Activated CD4-positive, alpha-beta memory T cell treated with anti-CD3 and anti-CD28 coated beads, Interleukin-2, amount 10 ng/mL, durations not matched to agents 7 days and 5 days (primary cell): ENCODE measurements around the gene NR1H3. TPM values are rescaled to one million over a fixed set of nuclear protein-coding genes. Genes with fewer than 3 reads are reported as not detected.
A peak's percentile ranks its signal among the peaks of the same experiment; 100 is the strongest.
"Not testable (repeated sequence)": the region's sequence is repeated elsewhere in the genome, so short reads cannot be mapped to it uniquely, and the experiment has no call there.

ENCODE experiments used
- CTCF ChIA-PET: fragments of 350-600 bp; sonication (Branson Sonifier 250); formaldehyde crosslinking; loops from one replicate; lab custom pipeline; 2021; ENCODE audit warnings: antibody characterized with exemption, inconsistent platforms; lab: Charles Lee
- POLR2A ChIA-PET: fragments of 350-600 bp; sonication (Branson Sonifier 250); formaldehyde crosslinking; loops from one replicate; lab custom pipeline; 2021; ENCODE audit warnings: antibody characterized with exemption; lab: Charles Lee
- DNase-seq: peaks from one replicate; pipeline ENCODE4 v3.0.0-alpha.2; 2020
- H3K27ac Mint-ChIP-seq: one replicate; pipeline ENCODE4 v1.8.0; 2021; ENCODE audit warnings: mild to moderate bottlenecking, mixed read lengths
- H3K27me3 Mint-ChIP-seq: one replicate; pipeline ENCODE4 v1.8.0; 2021; ENCODE audit warnings: mixed read lengths
- H3K36me3 Mint-ChIP-seq: one replicate; pipeline ENCODE4 v1.8.0; 2021; ENCODE audit warnings: low read depth, mixed read lengths
- H3K4me1 Mint-ChIP-seq: one replicate; pipeline ENCODE4 v1.8.0; 2021; ENCODE audit warnings: mixed read lengths
- H3K4me3 Mint-ChIP-seq: one replicate; pipeline ENCODE4 v1.8.0; 2021; ENCODE audit warnings: mild to moderate bottlenecking, mixed read lengths
- H3K9me3 Mint-ChIP-seq: one replicate; pipeline ENCODE4 v1.8.0; 2021; ENCODE audit warnings: mixed read lengths
- total RNA-seq, 2 experiments: library from RNA; stranded (reverse); gene quantifications; one replicate each; pipeline ENCODE4 v1.2.3, GENCODE V29; 2021

Gene NR1H3
- total RNA-seq: 10 to 100 TPM; 10.5 to 13.9 TPM

GRCh38 chr11:47257517-47258316 is at the start of gene NR1H3:
TSS of gene NR1H3 (plus strand) at chr11:47257996. CDS start at chr11:47259217, 1,221 bp downstream.
- H3K36me3 Mint-ChIP-seq: no peaks in the 10 kb centered on the region
- H3K4me3 Mint-ChIP-seq: no peak within 1 kb of the TSS
- ChIA-PET CTCF (interaction anchor here (2.1 to 3.5 kb wide), 3 partner anchors 10 to 43 kb away, joined by 6 to 39 read pairs (median 23); partner anchors contain the start of genes ACP2 and DDB2), POLR2A (interaction anchor here (2.4 to 3.0 kb wide), 3 partner anchors 10 to 13 kb away, joined by 10 to 23 read pairs (median 14); partner anchors contain the start of genes ACP2 and MADD)
- H3K9me3 Mint-ChIP-seq: no peaks in the 10 kb centered on the region
- no peak for DNase-seq
- H3K27ac Mint-ChIP-seq: no peak within 1 kb of the TSS
- peaks cover 8% of the 10 kb centered on the region for H3K4me1 Mint-ChIP-seq
- no peaks in the 10 kb centered on the region for H3K27me3 Mint-ChIP-seq

GRCh38 chr11:47208008-47208552 is 49.7 kb upstream of the NR1H3 start:
- H3K27ac Mint-ChIP-seq, H3K36me3 Mint-ChIP-seq, H3K4me3 Mint-ChIP-seq, DNase-seq, H3K27me3 Mint-ChIP-seq, H3K9me3 Mint-ChIP-seq, CTCF ChIA-PET, POLR2A ChIA-PET: not testable (repeated sequence)
- H3K4me1 Mint-ChIP-seq: peaks cover 15% of the 10 kb centered on the region

GRCh38 chr11:47208628-47209027 is 49.2 kb upstream of the NR1H3 start:
- no peak for DNase-seq
- Mint-ChIP-seq H3K4me3 (no peak overlapping the region), H3K36me3 (no peaks in the 10 kb centered on the region), H3K27ac (no peak overlapping the region), H3K9me3 (peaks cover 3% of the 10 kb centered on the region), H3K27me3 (peaks cover 4% of the 10 kb centered on the region), H3K4me1 (peaks cover 18% of the 10 kb centered on the region)
- POLR2A ChIA-PET: no interaction called here
- CTCF ChIA-PET: no interaction called here

GRCh38 chr11:47212938-47213337 is 44.9 kb upstream of the NR1H3 start:
- POLR2A ChIA-PET: no interaction called here
- CTCF ChIA-PET: interaction anchor here (1.5 to 2.7 kb wide), 2 partner anchors 36 to 502 kb away, joined by 3 to 19 read pairs; partner anchors contain the start of genes ACP2 and AGBL2
- H3K27me3 Mint-ChIP-seq: no peaks in the 10 kb centered on the region
- peaks cover 3% of the 10 kb centered on the region for H3K9me3 Mint-ChIP-seq
- H3K4me1 Mint-ChIP-seq: peaks cover 41% of the 10 kb centered on the region
- H3K27ac Mint-ChIP-seq: no peak overlapping the region
- no peak for DNase-seq
- H3K4me3 Mint-ChIP-seq: no peak overlapping the region
- peaks cover 28% of the 10 kb centered on the region for H3K36me3 Mint-ChIP-seq

DNA sequence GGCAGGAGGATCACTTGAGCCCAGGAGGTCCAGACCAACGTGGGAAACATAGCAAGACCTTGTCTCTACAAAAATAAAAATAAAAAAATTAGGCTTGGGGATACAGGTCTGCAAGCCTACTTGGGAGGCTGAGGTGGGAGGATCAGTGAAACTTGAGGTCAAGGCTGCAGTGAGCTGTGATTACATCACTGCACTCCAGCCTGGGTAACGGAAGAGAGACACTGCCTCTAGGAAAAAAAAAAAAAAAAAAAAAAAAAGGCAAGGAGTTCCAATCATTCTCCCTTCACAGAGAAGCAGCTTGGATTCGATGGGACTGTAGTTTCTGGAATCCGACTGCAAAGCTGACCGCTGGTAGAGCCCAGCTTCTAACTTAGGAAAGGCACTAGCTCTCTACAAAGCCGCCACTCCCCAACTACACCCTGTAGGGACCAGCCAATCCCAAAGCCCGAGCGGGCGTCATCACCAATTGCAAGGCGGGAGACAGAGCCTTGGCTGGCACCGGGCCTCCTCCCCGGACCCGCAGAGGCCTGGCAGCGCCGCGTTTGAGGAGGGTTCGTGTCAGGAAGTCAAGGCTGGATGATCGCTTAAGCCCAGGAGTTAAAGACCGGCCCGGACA is 43.7 kb upstream of the NR1H3 start:
- CTCF ChIA-PET: interaction anchor here (0.5 to 3.7 kb wide), 19 partner anchors 9 to 664 kb away, joined by 3 to 33 read pairs (median 4); partner anchors contain the start of genes ACP2, AGBL2, ARFGAP2 and MADD

GRCh38 chr11:47215366-47215910 is 42.4 kb upstream of the NR1H3 start:
- Mint-ChIP-seq H3K9me3 (no peaks in the 10 kb centered on the region), H3K36me3 (peaks cover 46% of the 10 kb centered on the region), H3K4me1 (peaks cover 46% of the 10 kb centered on the region), H3K4me3 (peak overlapping the region; percentile 90), H3K27me3 (no peaks in the 10 kb centered on the region), H3K27ac (peak overlapping the region; percentile 100)
- DNase-seq: no peak
- CTCF ChIA-PET: interaction anchor here (0.7 to 3.7 kb wide), 17 partner anchors 8 to 197 kb away, joined by 3 to 33 read pairs (median 4); partner anchors contain the start of genes ACP2, ARFGAP2, MADD and NR1H3
- POLR2A ChIA-PET: interaction anchor here (0.8 to 7.1 kb wide), 32 partner anchors 11 to 551 kb away, joined by 3 to 161 read pairs (median 6); partner anchors contain the start of genes ACP2, ARFGAP2, ARHGAP1 and CSTPP1

More for the DNA sequence above, 43.7 kb upstream of the NR1H3 start:
- no peaks in the 10 kb centered on the region for H3K27me3 Mint-ChIP-seq
- peak overlapping the region; percentile 90 for H3K4me3 Mint-ChIP-seq
- H3K36me3 Mint-ChIP-seq: peaks cover 36% of the 10 kb centered on the region
- DNase-seq: peak; percentile 92
- H3K9me3 Mint-ChIP-seq: peaks cover 3% of the 10 kb centered on the region
- POLR2A ChIA-PET: interaction anchor here (0.5 to 7.1 kb wide), 37 partner anchors 8 to 634 kb away, joined by 3 to 161 read pairs (median 6); partner anchors contain the start of genes ACP2, ARFGAP2, ARHGAP1 and CKAP5
- peak overlapping the region; percentile 100 for H3K27ac Mint-ChIP-seq
- H3K4me1 Mint-ChIP-seq: peaks cover 48% of the 10 kb centered on the region

DNA sequence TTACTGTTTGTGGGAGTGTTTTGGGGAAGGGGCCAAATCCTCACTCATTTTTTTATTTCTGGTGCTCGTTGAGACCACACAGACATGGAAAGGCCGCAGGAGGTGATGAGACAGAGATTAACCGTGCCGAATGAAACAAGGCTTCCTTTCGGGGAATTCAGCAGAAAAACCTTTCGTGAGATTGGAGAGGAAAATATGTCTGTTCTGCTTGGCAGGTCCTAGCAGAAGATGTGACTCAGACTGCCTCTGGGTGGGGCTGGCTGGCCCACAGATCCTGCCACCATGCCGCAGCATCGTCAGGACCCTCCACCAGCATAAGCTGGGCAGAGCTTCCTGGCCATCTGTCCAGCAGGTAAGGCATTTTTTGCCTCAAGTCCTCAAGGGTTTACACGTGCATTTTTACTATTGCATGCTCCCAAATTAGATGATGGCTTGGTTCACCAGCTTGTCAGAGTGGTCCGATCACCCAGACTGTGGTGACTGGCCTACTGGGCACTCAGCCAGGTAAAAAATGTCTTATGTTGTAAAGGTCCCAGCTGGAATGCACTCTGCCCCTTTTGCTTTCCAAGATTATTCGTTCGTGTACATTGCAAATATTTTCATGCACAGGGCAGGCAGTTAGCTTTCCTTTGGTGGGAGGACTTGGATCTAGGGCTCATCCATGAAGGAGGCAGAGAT is 41.5 kb upstream of the NR1H3 start:
- Mint-ChIP-seq H3K36me3 (peaks cover 47% of the 10 kb centered on the region), H3K27me3 (no peaks in the 10 kb centered on the region), H3K9me3 (no peaks in the 10 kb centered on the region), H3K27ac (peak overlapping the region; percentile 100), H3K4me3 (peak overlapping the region; percentile 90), H3K4me1 (peaks cover 46% of the 10 kb centered on the region)
- ChIA-PET POLR2A (interaction anchor here (0.6 to 7.1 kb wide), 12 partner anchors 15 to 516 kb away, joined by 3 to 161 read pairs (median 30); partner anchors contain the start of genes ACP2, ARFGAP2, ARHGAP1 and MADD), CTCF (interaction anchor here (0.9 to 3.7 kb wide), 7 partner anchors 11 to 196 kb away, joined by 3 to 33 read pairs (median 5); partner anchors contain the start of genes ARFGAP2 and NR1H3)
- DNase-seq: peak; percentile 73

GRCh38 chr11:47220401-47220821 is 37.4 kb upstream of the NR1H3 start:
- no peak for DNase-seq
- CTCF ChIA-PET: no interaction called here
- POLR2A ChIA-PET: interaction anchor here (0.8 to 7.1 kb wide), 5 partner anchors 8 to 50 kb away, joined by 3 to 124 read pairs (median 5); partner anchors contain the start of genes ARFGAP2 and MADD
- no peaks in the 10 kb centered on the region for H3K9me3 Mint-ChIP-seq
- no peaks in the 10 kb centered on the region for H3K27me3 Mint-ChIP-seq
- H3K27ac Mint-ChIP-seq: peak overlapping the region; percentile 19
- H3K36me3 Mint-ChIP-seq: peaks cover 65% of the 10 kb centered on the region
- peaks cover 52% of the 10 kb centered on the region for H3K4me1 Mint-ChIP-seq
- H3K4me3 Mint-ChIP-seq: no peak overlapping the region

GRCh38 chr11:47222696-47223095 is 35.1 kb upstream of the NR1H3 start:
- CTCF ChIA-PET: no interaction called here
- H3K36me3 Mint-ChIP-seq: peaks cover 66% of the 10 kb centered on the region
- no peaks in the 10 kb centered on the region for H3K27me3 Mint-ChIP-seq

DNA sequence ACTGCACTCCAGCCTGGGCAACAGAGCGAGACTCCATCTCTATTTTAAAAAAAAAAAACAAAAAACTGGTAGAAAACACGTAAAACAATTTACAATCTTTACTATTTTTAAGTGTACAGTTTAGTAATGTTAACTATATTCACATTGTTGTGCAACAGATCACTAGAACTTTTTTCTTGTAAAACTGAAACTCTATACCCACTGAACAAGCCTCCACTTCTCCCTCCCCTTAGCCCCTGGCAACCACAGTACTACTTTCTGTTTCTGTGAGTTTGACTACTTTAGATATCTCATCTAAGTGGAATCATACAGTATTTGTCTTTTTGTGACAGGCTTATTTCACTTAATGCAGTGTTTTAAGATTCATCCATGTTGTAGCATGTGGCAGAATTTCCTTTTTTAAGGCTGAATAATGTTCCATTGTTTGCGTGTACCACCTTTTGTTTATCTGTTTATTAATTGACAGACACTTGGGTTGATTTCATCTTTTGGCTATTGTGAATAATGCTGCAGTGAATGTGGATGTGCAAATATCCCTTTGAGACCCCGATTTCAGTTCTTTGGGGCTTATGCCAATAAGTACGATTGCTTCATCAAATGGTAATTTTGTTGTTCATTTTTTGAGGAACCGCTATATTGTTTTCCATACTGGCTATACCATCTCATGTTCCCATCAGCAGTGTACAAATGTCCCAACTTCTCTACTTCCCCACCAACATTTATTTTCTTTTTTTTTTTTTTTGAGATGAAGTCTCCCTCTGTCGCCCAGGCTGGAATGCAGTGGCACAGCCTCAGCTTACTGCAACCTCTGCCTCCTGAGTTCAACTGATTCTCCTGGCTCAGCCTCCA is 32.0 kb upstream of the NR1H3 start:
- H3K27ac Mint-ChIP-seq: peak overlapping the region; percentile 66
- no peaks in the 10 kb centered on the region for H3K27me3 Mint-ChIP-seq
- H3K4me1 Mint-ChIP-seq: peaks cover 37% of the 10 kb centered on the region
- H3K36me3 Mint-ChIP-seq: peaks cover 64% of the 10 kb centered on the region
- peak; percentile 37 for DNase-seq
- CTCF ChIA-PET: interaction anchor here (0.6 to 2.4 kb wide), 2 partner anchors 47 to 171 kb away, joined by 3 to 7 read pairs; no protein-coding TSS in a partner anchor
- H3K9me3 Mint-ChIP-seq: no peaks in the 10 kb centered on the region
- no peak overlapping the region for H3K4me3 Mint-ChIP-seq
- POLR2A ChIA-PET: interaction anchor here (1.0 to 17.4 kb wide), 3 partner anchors 10 to 39 kb away, joined by 4 to 161 read pairs (median 6); partner anchors contain the start of genes DDB2 and PACSIN3

More at GRCh38 chr11:47222696-47223095, 35.1 kb upstream of the NR1H3 start:
- POLR2A ChIA-PET: no interaction called here
- Mint-ChIP-seq H3K9me3 (no peaks in the 10 kb centered on the region), H3K27ac (peak overlapping the region; percentile 58), H3K4me3 (no peak overlapping the region), H3K4me1 (peaks cover 52% of the 10 kb centered on the region)
- DNase-seq: no peak

- Mint-ChIP-seq H3K27me3 (no peaks in the 10 kb centered on the region), H3K4me3 (no peak overlapping the region), H3K27ac (peak overlapping the region; percentile 47), H3K4me1 (peaks cover 32% of the 10 kb centered on the region), H3K36me3 (peaks cover 63% of the 10 kb centered on the region), H3K9me3 (no peaks in the 10 kb centered on the region)
- POLR2A ChIA-PET: interaction anchor here (0.7 to 17.4 kb wide), 5 partner anchors 10 to 94 kb away, joined by 3 to 161 read pairs (median 4); partner anchors contain the start of gene DDB2
- DNase-seq: no peak
- CTCF ChIA-PET: interaction anchor here (1.2 to 2.7 kb wide), 3 partner anchors 14 to 34 kb away, joined by 3 to 8 read pairs (median 3); no protein-coding TSS in a partner anchor
These were observed 28.6 kb upstream of the NR1H3 start for GRCh38 chr11:47229161-47229560.
